ENCODE results near the gene PRR36. TPM values are rescaled to one million over a fixed set of nuclear protein-coding genes. Genes with fewer than 3 reads are reported as not detected.
A peak's percentile ranks its signal among the peaks of the same experiment; 100 is the strongest.

PRR36 gene
- total RNA-seq, 1 donor from 2014 or later, result 37.4 TPM

GRCh38 chr19:7856109-7856591 is 18.0 kb downstream of the PRR36 start:
- no peaks in the 10 kb centered on the region for H3K36me3 Mint-ChIP-seq (ENCODE audit: insufficient read depth)
- no peak for DNase-seq (ENCODE audit: low spot score, unreplicated experiment)
- TF ChIP-seq, protein P1, sequence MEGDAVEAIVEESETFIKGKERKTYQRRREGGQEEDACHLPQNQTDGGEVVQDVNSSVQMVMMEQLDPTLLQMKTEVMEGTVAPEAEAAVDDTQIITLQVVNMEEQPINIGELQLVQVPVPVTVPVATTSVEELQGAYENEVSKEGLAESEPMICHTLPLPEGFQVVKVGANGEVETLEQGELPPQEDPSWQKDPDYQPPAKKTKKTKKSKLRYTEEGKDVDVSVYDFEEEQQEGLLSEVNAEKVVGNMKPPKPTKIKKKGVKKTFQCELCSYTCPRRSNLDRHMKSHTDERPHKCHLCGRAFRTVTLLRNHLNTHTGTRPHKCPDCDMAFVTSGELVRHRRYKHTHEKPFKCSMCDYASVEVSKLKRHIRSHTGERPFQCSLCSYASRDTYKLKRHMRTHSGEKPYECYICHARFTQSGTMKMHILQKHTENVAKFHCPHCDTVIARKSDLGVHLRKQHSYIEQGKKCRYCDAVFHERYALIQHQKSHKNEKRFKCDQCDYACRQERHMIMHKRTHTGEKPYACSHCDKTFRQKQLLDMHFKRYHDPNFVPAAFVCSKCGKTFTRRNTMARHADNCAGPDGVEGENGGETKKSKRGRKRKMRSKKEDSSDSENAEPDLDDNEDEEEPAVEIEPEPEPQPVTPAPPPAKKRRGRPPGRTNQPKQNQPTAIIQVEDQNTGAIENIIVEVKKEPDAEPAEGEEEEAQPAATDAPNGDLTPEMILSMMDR (IDR thresholded peaks at IDR 0.05; ENCODE audit: unreplicated experiment), result no peak

GRCh38 chr19:7855426-7856108 is 18.6 kb downstream of the PRR36 start:
- Mint-ChIP-seq H3K4me3 (ENCODE audit: low read depth) (no peak overlapping the region), H3K27ac (peak overlapping the region; percentile 45), H3K9me3 (ENCODE audit: low read depth) (no peaks in the 10 kb centered on the region), H3K27me3 (peaks cover 9% of the 10 kb centered on the region), H3K4me1 (ENCODE audit: low read depth) (peaks cover 6% of the 10 kb centered on the region), H3K36me3 (ENCODE audit: insufficient read depth) (no peaks in the 10 kb centered on the region)
- TF ChIP-seq, protein P1 (IDR thresholded peaks at IDR 0.05; ENCODE audit: unreplicated experiment), result no peak
- no peak for DNase-seq (ENCODE audit: low spot score, unreplicated experiment)

More at GRCh38 chr19:7856109-7856591, 18.0 kb downstream of the PRR36 start:
- Mint-ChIP-seq H3K4me3 (ENCODE audit: low read depth) (no peak overlapping the region), H3K9me3 (ENCODE audit: low read depth) (no peaks in the 10 kb centered on the region), H3K4me1 (ENCODE audit: low read depth) (peaks cover 6% of the 10 kb centered on the region), H3K27me3 (peaks cover 13% of the 10 kb centered on the region), H3K27ac (no peak overlapping the region)

DNA sequence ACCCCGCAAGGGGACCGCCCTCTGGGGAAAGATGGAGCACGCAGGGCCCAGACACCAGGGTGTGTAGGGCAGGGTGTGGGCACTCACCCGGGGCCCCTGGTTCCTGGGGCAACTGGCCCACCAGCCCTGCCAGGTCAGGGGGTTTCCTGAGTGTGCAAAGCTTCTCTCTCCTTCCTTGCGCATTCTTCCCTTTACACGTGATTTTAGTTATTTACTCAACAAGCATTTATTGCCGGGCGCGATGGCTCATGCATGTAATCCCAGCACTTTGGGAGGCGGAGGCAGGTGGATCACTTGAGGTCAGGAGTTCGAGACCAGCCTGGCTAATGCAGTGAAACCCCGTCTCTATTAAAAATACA is 20.4 kb downstream of the PRR36 start:
- no peak overlapping the region for H3K4me3 Mint-ChIP-seq (ENCODE audit: low read depth)
- TF ChIP-seq, protein P1 (IDR thresholded peaks at IDR 0.05; ENCODE audit: unreplicated experiment), result no peak
- DNase-seq (ENCODE audit: low spot score, unreplicated experiment), result no peak
- peaks cover 6% of the 10 kb centered on the region for H3K4me1 Mint-ChIP-seq (ENCODE audit: low read depth)
- H3K36me3 Mint-ChIP-seq (ENCODE audit: insufficient read depth), result no peaks in the 10 kb centered on the region
- peak overlapping the region; percentile 89 for H3K27ac Mint-ChIP-seq
- no peaks in the 10 kb centered on the region for H3K9me3 Mint-ChIP-seq (ENCODE audit: low read depth)
- peaks cover 9% of the 10 kb centered on the region for H3K27me3 Mint-ChIP-seq

- H3K36me3 Mint-ChIP-seq (ENCODE audit: insufficient read depth), result no peaks in the 10 kb centered on the region
- H3K9me3 Mint-ChIP-seq (ENCODE audit: low read depth), result no peaks in the 10 kb centered on the region
- DNase-seq (ENCODE audit: low spot score, unreplicated experiment), result peak; percentile 96
- peaks cover 4% of the 10 kb centered on the region for H3K4me1 Mint-ChIP-seq (ENCODE audit: low read depth)
- peaks cover 6% of the 10 kb centered on the region for H3K27me3 Mint-ChIP-seq
- H3K4me3 Mint-ChIP-seq (ENCODE audit: low read depth), result no peak overlapping the region
- TF ChIP-seq, protein P1 (IDR thresholded peaks at IDR 0.05; ENCODE audit: unreplicated experiment), result peak; percentile 98
- H3K27ac Mint-ChIP-seq, result peak overlapping the region; percentile 89
Observed at GRCh38 chr19:7852851-7853769, 21.1 kb downstream of the PRR36 start.
